PC-3 (cell line): Measurements from ENCODE around the gene GABRG3.

Experiments
- EZH2phosphoT487 ChIP-seq: fragments of 300-600 bp; sonication (generic); IDR thresholded peaks from 2 replicates; pipeline ENCODE4 v1.6.1; 2018; ENCODE audit warnings: mild to moderate bottlenecking, antibody characterized with exemption, low read length, borderline replicate concordance
- TF ChIP-seq, protein P1 (sequence below): fragments of 300-600 bp; sonication (generic); conservative IDR thresholded peaks from 2 replicates; pipeline ENCODE4 v1.5.1; 2017; ENCODE audit warnings: antibody characterized with exemption, low read depth, mild to moderate bottlenecking, low read length

DNA sequence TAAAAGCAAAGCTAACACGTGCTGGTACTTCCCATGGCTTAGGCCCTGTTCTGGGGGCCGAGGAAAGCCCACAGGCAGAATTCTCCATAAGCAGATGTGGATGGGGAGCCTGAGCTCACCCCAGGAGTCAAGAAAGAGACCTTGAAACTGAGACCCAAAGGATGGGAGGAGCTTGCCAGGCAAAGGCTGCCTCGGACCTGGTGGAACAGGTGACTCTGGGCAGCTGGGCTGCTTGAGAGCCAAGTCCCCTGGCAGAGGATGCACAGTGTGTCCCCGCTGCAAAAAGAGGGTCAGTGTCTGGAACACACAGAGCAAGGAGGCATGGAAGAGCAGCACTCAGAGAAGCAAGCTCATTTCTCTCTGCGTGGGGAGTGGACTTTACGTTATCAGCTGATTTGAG is 528.7 kb downstream of the GABRG3 start:
- TF ChIP-seq, protein P1, sequence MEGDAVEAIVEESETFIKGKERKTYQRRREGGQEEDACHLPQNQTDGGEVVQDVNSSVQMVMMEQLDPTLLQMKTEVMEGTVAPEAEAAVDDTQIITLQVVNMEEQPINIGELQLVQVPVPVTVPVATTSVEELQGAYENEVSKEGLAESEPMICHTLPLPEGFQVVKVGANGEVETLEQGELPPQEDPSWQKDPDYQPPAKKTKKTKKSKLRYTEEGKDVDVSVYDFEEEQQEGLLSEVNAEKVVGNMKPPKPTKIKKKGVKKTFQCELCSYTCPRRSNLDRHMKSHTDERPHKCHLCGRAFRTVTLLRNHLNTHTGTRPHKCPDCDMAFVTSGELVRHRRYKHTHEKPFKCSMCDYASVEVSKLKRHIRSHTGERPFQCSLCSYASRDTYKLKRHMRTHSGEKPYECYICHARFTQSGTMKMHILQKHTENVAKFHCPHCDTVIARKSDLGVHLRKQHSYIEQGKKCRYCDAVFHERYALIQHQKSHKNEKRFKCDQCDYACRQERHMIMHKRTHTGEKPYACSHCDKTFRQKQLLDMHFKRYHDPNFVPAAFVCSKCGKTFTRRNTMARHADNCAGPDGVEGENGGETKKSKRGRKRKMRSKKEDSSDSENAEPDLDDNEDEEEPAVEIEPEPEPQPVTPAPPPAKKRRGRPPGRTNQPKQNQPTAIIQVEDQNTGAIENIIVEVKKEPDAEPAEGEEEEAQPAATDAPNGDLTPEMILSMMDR: no peak
- TF ChIP-seq EZH2phosphoT487: no peak
